DND-41 (cell line): ENCODE measurements around the gene TMEM234.

Source experiments
- ATAC-seq: fragments of 200-7000 bp; cut with Tn5 transposase; 3 replicates; pipeline ENCODE4 v1.9.1; 2021; ENCODE audit warnings: low read depth; ENCODE audit not compliant: insufficient read depth
- DNase-seq: peaks from one replicate; pipeline ENCODE4 v3.0.0-alpha.2; 2020
- H2AFZ ChIP-seq: 2 replicates; pipeline ENCODE4 v1.6.0; 2012; ENCODE audit warnings: low read depth, low read length
- H3K27ac ChIP-seq: 2 replicates; pipeline ENCODE4 v1.5.1; 2012; ENCODE audit warnings: low read length, inconsistent platforms
- H3K27me3 ChIP-seq: fragments of 200-600 bp; sonication (generic); 2 replicates; pipeline ENCODE4 v1.6.0; 2012; ENCODE audit warnings: low read length, mild to moderate bottlenecking, inconsistent platforms; ENCODE audit not compliant: insufficient read depth, poor library complexity
- H3K36me3 ChIP-seq: 2 replicates; pipeline ENCODE4 v1.5.1; 2012; ENCODE audit warnings: low read length, inconsistent platforms; ENCODE audit not compliant: insufficient read depth
- H3K4me1 ChIP-seq: 2 replicates; pipeline ENCODE4 v1.5.1; 2012; ENCODE audit warnings: mild to moderate bottlenecking, low read length; ENCODE audit not compliant: insufficient read depth
- H3K4me2 ChIP-seq: 2 replicates; pipeline ENCODE4 v1.6.0; 2012; ENCODE audit warnings: mild to moderate bottlenecking, moderate library complexity, low read length, inconsistent platforms; ENCODE audit not compliant: insufficient read depth
- H3K4me3 ChIP-seq, 2 experiments: fragments of 200-600 bp in 1 of 2; shearing (Covaris generic) in 1 of 2; 2 replicates each; pipeline ENCODE4 v1.5.1; 2012 to 2016; ENCODE audit warnings: inconsistent platforms in 2 of 2, low read length in 2 of 2, mild to moderate bottlenecking in 2 of 2, low read depth in 1 of 2, moderate library complexity in 1 of 2
- H3K79me2 ChIP-seq: 2 replicates; pipeline ENCODE4 v1.6.0; 2012; ENCODE audit warnings: low read length, inconsistent platforms; ENCODE audit not compliant: insufficient read depth
- H3K9ac ChIP-seq: 2 replicates; pipeline ENCODE4 v1.6.0; 2012; ENCODE audit warnings: low read depth, mild to moderate bottlenecking, inconsistent platforms, low read length, moderate library complexity
- H3K9me3 ChIP-seq: 2 replicates; pipeline ENCODE4 v1.5.1; 2012; ENCODE audit warnings: low read length, moderate library complexity, mild to moderate bottlenecking, inconsistent platforms; ENCODE audit not compliant: insufficient read depth, severe bottlenecking
- H4K20me1 ChIP-seq: 2 replicates; pipeline ENCODE4 v1.6.0; 2012; ENCODE audit warnings: low read length; ENCODE audit not compliant: insufficient read depth
- CTCF ChIP-seq: IDR thresholded peaks from 2 replicates; pipeline ENCODE4 v1.5.1; 2012; ENCODE audit warnings: borderline replicate concordance, low read length, moderate library complexity, mild to moderate bottlenecking; ENCODE audit not compliant: poor library complexity, severe bottlenecking; ENCODE audit errors: extremely low read depth
- EZH2 ChIP-seq: IDR thresholded peaks from 3 replicates; pipeline ENCODE4 v1.6.1; 2012; ENCODE audit warnings: borderline replicate concordance, low read depth, mild to moderate bottlenecking, moderate library complexity, low read length, inconsistent platforms; ENCODE audit not compliant: severe bottlenecking

The TMEM234 gene

GRCh38 chr1:32195972-32196823 is 26.0 kb downstream of the TMEM234 start:
- Histone ChIP-seq H3K27me3 (no peaks in the 10 kb centered on the region), H3K27ac (no peak overlapping the region), H4K20me1 (peaks cover 53% of the 10 kb centered on the region), H3K36me3 (peaks cover 73% of the 10 kb centered on the region), H3K4me1 (peaks cover 53% of the 10 kb centered on the region), H3K9ac (no peak overlapping the region), H3K4me3 (no peak overlapping the region), H2AFZ (no peak overlapping the region), H3K4me2 (no peak overlapping the region), H3K9me3 (no peaks in the 10 kb centered on the region), H3K79me2 (no peaks in the 10 kb centered on the region; the same call in 1 of the 2 replicates)
- DNase-seq (peak; percentile 52), ATAC-seq (peak; percentile 38)
- no peak for TF ChIP-seq CTCF
- TF ChIP-seq EZH2 = no peak

GRCh38 chr1:32195531-32195930 is 26.6 kb downstream of the TMEM234 start:
- no peak overlapping the region for H2AFZ ChIP-seq
- DNase-seq (no peak), ATAC-seq (no peak)
- H3K4me2 ChIP-seq = no peak overlapping the region
- no peak overlapping the region for H3K27ac ChIP-seq
- H3K9ac ChIP-seq = no peak overlapping the region
- no peaks in the 10 kb centered on the region for H3K9me3 ChIP-seq
- TF ChIP-seq EZH2 (no peak), CTCF (no peak)
- H3K4me3 ChIP-seq = no peak overlapping the region
- H3K27me3 ChIP-seq = no peaks in the 10 kb centered on the region
- H3K36me3 ChIP-seq = peaks cover 80% of the 10 kb centered on the region
- H3K79me2 ChIP-seq = no peaks in the 10 kb centered on the region; the same call in 1 of the 2 replicates
- peaks cover 56% of the 10 kb centered on the region for H4K20me1 ChIP-seq
- peaks cover 47% of the 10 kb centered on the region for H3K4me1 ChIP-seq

- Histone ChIP-seq H3K27ac (0 out of 2 replicates have a peak overlapping the region, but pooled peaks have one; percentile 9), H2AFZ (no peak overlapping the region), H3K9ac (no peak overlapping the region), H3K27me3 (no peaks in the 10 kb centered on the region), H3K4me1 (peaks cover 42% of the 10 kb centered on the region), H3K4me3 (no peak overlapping the region), H3K9me3 (no peaks in the 10 kb centered on the region), H4K20me1 (peaks cover 59% of the 10 kb centered on the region), H3K4me2 (no peak overlapping the region), H3K79me2 (no peaks in the 10 kb centered on the region; the same call in 1 of the 2 replicates), H3K36me3 (peaks cover 85% of the 10 kb centered on the region)
- TF ChIP-seq CTCF = no peak
- TF ChIP-seq EZH2 = no peak
- ATAC-seq (no peak), DNase-seq (no peak)
Observed at GRCh38 chr1:32194984-32195383, 27.2 kb downstream of the TMEM234 start.
